Measurements from ENCODE around the gene DSTYK. TPM values are rescaled to one million over a fixed set of nuclear protein-coding genes. Genes with fewer than 3 reads are reported as not detected.

Gene DSTYK
- total RNA-seq, 1 donor from 2014 or later = 9.6 TPM

GRCh38 chr1:205224736-205225135 lies 13.2 kb upstream of the DSTYK start:
- H3K9me3 Mint-ChIP-seq = no peaks in the 10 kb centered on the region
- no peaks in the 10 kb centered on the region for H3K36me3 Mint-ChIP-seq (ENCODE audit: low read depth)
- H3K4me3 Mint-ChIP-seq = no peak overlapping the region
- ChIA-PET CTCF (no interaction called here), POLR2A (interaction anchor here (0.5 kb wide), 1 partner anchor 23 kb away, joined by 4 read pairs; no protein-coding TSS in a partner anchor)
- peaks cover 9% of the 10 kb centered on the region for H3K27me3 Mint-ChIP-seq
- no peak overlapping the region for H3K27ac Mint-ChIP-seq
- intact Hi-C loops (cut with micrococcal nuclease) = loop anchor here (5.0 kb wide), 2 partner anchors 98 to 102 kb away; partner anchors contain the start of genes NUAK2 and RBBP5
- DNase-seq (no peak), ATAC-seq (ENCODE audit: low read depth) (no peak)
- H3K4me1 Mint-ChIP-seq = peaks cover 21% of the 10 kb centered on the region
- no peak for TF ChIP-seq CTCF (IDR thresholded peaks at IDR 0.05)

GRCh38 chr1:205220421-205220820 lies 8.9 kb upstream of the DSTYK start:
- H3K4me1 Mint-ChIP-seq = peaks cover 2% of the 10 kb centered on the region
- H3K27me3 Mint-ChIP-seq = peaks cover 6% of the 10 kb centered on the region
- CTCF ChIA-PET = interaction anchor here (2.5 kb wide), 1 partner anchor 9 kb away, joined by 6 read pairs; no protein-coding TSS in a partner anchor
- no peak overlapping the region for H3K27ac Mint-ChIP-seq
- no peaks in the 10 kb centered on the region for H3K36me3 Mint-ChIP-seq (ENCODE audit: low read depth)
- H3K4me3 Mint-ChIP-seq = no peak overlapping the region
- no peaks in the 10 kb centered on the region for H3K9me3 Mint-ChIP-seq
- POLR2A ChIA-PET = no interaction called here
- ATAC-seq (ENCODE audit: low read depth) (no peak), DNase-seq (no peak)
- no peak for TF ChIP-seq CTCF (IDR thresholded peaks at IDR 0.05)
- intact Hi-C loops (cut with micrococcal nuclease) = no loop called here

GRCh38 chr1:205217418-205217817 lies 5.9 kb upstream of the DSTYK start:
- intact Hi-C loops (cut with micrococcal nuclease) = no loop called here
- POLR2A ChIA-PET = no interaction called here

GRCh38 chr1:205216588-205216987 lies 5.1 kb upstream of the DSTYK start:
- POLR2A ChIA-PET = no interaction called here
- CTCF ChIA-PET = no interaction called here
- H3K4me3 Mint-ChIP-seq = no peak overlapping the region

More at GRCh38 chr1:205217418-205217817, 5.9 kb upstream of the DSTYK start:
- CTCF ChIA-PET = no interaction called here
- Mint-ChIP-seq H3K27ac (no peak overlapping the region), H3K4me1 (peaks cover 17% of the 10 kb centered on the region), H3K9me3 (no peaks in the 10 kb centered on the region), H3K36me3 (ENCODE audit: low read depth) (no peaks in the 10 kb centered on the region), H3K4me3 (no peak overlapping the region), H3K27me3 (peaks cover 2% of the 10 kb centered on the region)
- DNase-seq = no peak
- no peak for ATAC-seq (ENCODE audit: low read depth)
- TF ChIP-seq CTCF (IDR thresholded peaks at IDR 0.05) = no peak

GRCh38 chr1:205214756-205215155 lies 3.3 kb upstream of the DSTYK start:
- TF ChIP-seq CTCF (IDR thresholded peaks at IDR 0.05) = no peak
- H3K4me3 Mint-ChIP-seq = no peak overlapping the region
- peaks cover 35% of the 10 kb centered on the region for H3K4me1 Mint-ChIP-seq
- POLR2A ChIA-PET = no interaction called here
- CTCF ChIA-PET = interaction anchor here (0.9 kb wide), 1 partner anchor 10 kb away, joined by 3 read pairs; no protein-coding TSS in a partner anchor
- no peak overlapping the region for H3K27ac Mint-ChIP-seq
- peaks cover 5% of the 10 kb centered on the region for H3K36me3 Mint-ChIP-seq (ENCODE audit: low read depth)
- ATAC-seq (ENCODE audit: low read depth) (no peak), DNase-seq (no peak)
- intact Hi-C loops (cut with micrococcal nuclease) = loop anchor here (5.0 kb wide), 1 partner anchor 533 kb away; no protein-coding TSS in a partner anchor
- H3K27me3 Mint-ChIP-seq = peaks cover 2% of the 10 kb centered on the region
- H3K9me3 Mint-ChIP-seq = no peaks in the 10 kb centered on the region

More at GRCh38 chr1:205216588-205216987, 5.1 kb upstream of the DSTYK start:
- DNase-seq (no peak), ATAC-seq (ENCODE audit: low read depth) (no peak)
- Mint-ChIP-seq H3K27ac (no peak overlapping the region), H3K9me3 (no peaks in the 10 kb centered on the region), H3K27me3 (peaks cover 2% of the 10 kb centered on the region), H3K36me3 (ENCODE audit: low read depth) (peaks cover 3% of the 10 kb centered on the region), H3K4me1 (peaks cover 25% of the 10 kb centered on the region)
- intact Hi-C loops (cut with micrococcal nuclease) = no loop called here
- no peak for TF ChIP-seq CTCF (IDR thresholded peaks at IDR 0.05)
